K562 (cell line): ENCODE results near the gene ATP5PD. TPM values are rescaled to one million over a fixed set of nuclear protein-coding genes. Genes with fewer than 3 reads are reported as not detected.

Source experiments
- NCOA6 ChIP-seq: fragments of 450-650 bp; IDR thresholded peaks from 2 replicates; pipeline ENCODE4 v1.6.1; 2017; ENCODE audit warnings: mild to moderate bottlenecking
- RNF2 ChIP-seq: sonication (generic); IDR thresholded peaks from 2 replicates; pipeline ENCODE4 v1.6.1; 2016
- YY1 ChIP-seq, 3 experiments: IDR thresholded peaks; 2 replicates each; pipeline ENCODE4 v1.6.1; 2011; ENCODE audit warnings: low read length in 2 of 3, mild to moderate bottlenecking in 2 of 3, moderate library complexity in 2 of 3, borderline replicate concordance in 1 of 3, control low read depth in 1 of 3, low read depth in 1 of 3; ENCODE audit not compliant: insufficient read depth in 3 of 3, insufficient replicate concordance in 2 of 3, control insufficient read depth in 1 of 3, insufficient read length in 1 of 3; ENCODE audit errors: extremely low read depth in 1 of 3
- polyA plus RNA-seq, 8 experiments: library from polyadenylated mRNA; depleted of rRNA in 4 of 8; stranded (reverse) in 5 of 8; unstranded in 3 of 8; fragments of >200 nt; fragmentation: Nextera tagmentation in 2 of 8; fragmentation: Illumina TruSeq in 1 of 8; extraction: Ambion mirVana in 2 of 8; extraction: Trizol in 1 of 8; gene quantifications; 2 replicates each; pipeline versions ENCODE4 v1.2.1 to v1.2.3, GENCODE V29; 2011 to 2014; ENCODE audit warnings: inconsistent platforms in 1 of 8, missing spikeins in 1 of 8
- total RNA-seq, 7 experiments: library from RNA; depleted of rRNA in 6 of 7; stranded (reverse); fragments of >200 nt in 6 of 7; fragmentation: Illumina TruSeq in 2 of 7; extraction: Trizol in 2 of 7; gene quantifications; 2 replicates each; pipeline versions ENCODE4 v1.2.1 to v1.2.3, GENCODE V29; 2011 to 2021; ENCODE audit warnings: low replicate concordance in 1 of 7
- TF ChIP-seq, protein P1 (sequence below), 2 experiments: fragments of 450-650 bp in 1 of 2; sonication (generic) in 1 of 2; formaldehyde crosslinking in 1 of 2; IDR thresholded peaks; 2 replicates each; pipeline versions ENCODE4 v1.7.1 to v1.9.0; 2016 to 2022; ENCODE audit warnings: inconsistent platforms in 1 of 2, mild to moderate bottlenecking in 1 of 2, missing genetic modification reagents in 1 of 2

ATP5PD gene
- total and polyA plus RNA-seq, 9 of the 15 experiments (the other 6 are each of a cell fraction or from before 2014, with no cell fraction given): 271 to 828 (median 432) TPM

GRCh38 chr17:75033346-75034235 is 13.2 kb downstream of the ATP5PD start (continued):
- TF ChIP-seq, protein P1, sequence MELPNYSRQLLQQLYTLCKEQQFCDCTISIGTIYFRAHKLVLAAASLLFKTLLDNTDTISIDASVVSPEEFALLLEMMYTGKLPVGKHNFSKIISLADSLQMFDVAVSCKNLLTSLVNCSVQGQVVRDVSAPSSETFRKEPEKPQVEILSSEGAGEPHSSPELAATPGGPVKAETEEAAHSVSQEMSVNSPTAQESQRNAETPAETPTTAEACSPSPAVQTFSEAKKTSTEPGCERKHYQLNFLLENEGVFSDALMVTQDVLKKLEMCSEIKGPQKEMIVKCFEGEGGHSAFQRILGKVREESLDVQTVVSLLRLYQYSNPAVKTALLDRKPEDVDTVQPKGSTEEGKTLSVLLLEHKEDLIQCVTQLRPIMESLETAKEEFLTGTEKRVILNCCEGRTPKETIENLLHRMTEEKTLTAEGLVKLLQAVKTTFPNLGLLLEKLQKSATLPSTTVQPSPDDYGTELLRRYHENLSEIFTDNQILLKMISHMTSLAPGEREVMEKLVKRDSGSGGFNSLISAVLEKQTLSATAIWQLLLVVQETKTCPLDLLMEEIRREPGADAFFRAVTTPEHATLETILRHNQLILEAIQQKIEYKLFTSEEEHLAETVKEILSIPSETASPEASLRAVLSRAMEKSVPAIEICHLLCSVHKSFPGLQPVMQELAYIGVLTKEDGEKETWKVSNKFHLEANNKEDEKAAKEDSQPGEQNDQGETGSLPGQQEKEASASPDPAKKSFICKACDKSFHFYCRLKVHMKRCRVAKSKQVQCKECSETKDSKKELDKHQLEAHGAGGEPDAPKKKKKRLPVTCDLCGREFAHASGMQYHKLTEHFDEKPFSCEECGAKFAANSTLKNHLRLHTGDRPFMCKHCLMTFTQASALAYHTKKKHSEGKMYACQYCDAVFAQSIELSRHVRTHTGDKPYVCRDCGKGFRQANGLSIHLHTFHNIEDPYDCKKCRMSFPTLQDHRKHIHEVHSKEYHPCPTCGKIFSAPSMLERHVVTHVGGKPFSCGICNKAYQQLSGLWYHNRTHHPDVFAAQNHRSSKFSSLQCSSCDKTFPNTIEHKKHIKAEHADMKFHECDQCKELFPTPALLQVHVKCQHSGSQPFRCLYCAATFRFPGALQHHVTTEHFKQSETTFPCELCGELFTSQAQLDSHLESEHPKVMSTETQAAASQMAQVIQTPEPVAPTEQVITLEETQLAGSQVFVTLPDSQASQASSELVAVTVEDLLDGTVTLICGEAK (IDR thresholded peaks at IDR 0.05): peak; percentile 89
- TF ChIP-seq, protein P1 (CRISPR knock-in tag; IDR thresholded peaks at IDR 0.05): no peak
- TF ChIP-seq NCOA6 (no peak), YY1 (IDR thresholded peaks at IDR 0.05; ENCODE audit: borderline replicate concordance in 1 of 3, control insufficient read depth in 1 of 3, extremely low read depth in 1 of 3, insufficient read depth in 3 of 3, insufficient read length in 1 of 3, insufficient replicate concordance in 2 of 3, low read depth in 1 of 3, low read length in 2 of 3) (peak in 2 of 3 experiments; percentile 27 to 33), RNF2 (peak; percentile 95)
